Osteocyte (in vitro differentiated cells): ENCODE measurements around the gene PRTFDC1. TPM values are rescaled to one million over a fixed set of nuclear protein-coding genes. Genes with fewer than 3 reads are reported as not detected.

Source experiments
- DNase-seq: peaks from one replicate; pipeline ENCODE4 v3.0.0; 2021; ENCODE audit warnings: mixed read lengths; ENCODE audit not compliant: unreplicated experiment; ENCODE audit errors: extremely low spot score
- H3K27ac Mint-ChIP-seq: one replicate; pipeline ENCODE4 v1.8.0; 2021; ENCODE audit warnings: mild to moderate bottlenecking, mixed read lengths; ENCODE audit not compliant: unreplicated experiment
- H3K27me3 Mint-ChIP-seq: one replicate; pipeline ENCODE4 v1.8.0; 2021; ENCODE audit warnings: mixed read lengths; ENCODE audit not compliant: unreplicated experiment
- H3K36me3 Mint-ChIP-seq: one replicate; pipeline ENCODE4 v1.8.0; 2021; ENCODE audit warnings: mixed read lengths; ENCODE audit not compliant: unreplicated experiment
- H3K4me1 Mint-ChIP-seq: one replicate; pipeline ENCODE4 v1.8.0; 2021; ENCODE audit warnings: mixed read lengths; ENCODE audit not compliant: unreplicated experiment
- H3K4me3 Mint-ChIP-seq: one replicate; pipeline ENCODE4 v1.8.0; 2021; ENCODE audit warnings: mild to moderate bottlenecking, moderate library complexity, mixed read lengths; ENCODE audit not compliant: unreplicated experiment
- H3K9me3 Mint-ChIP-seq: one replicate; pipeline ENCODE4 v1.8.0; 2021; ENCODE audit warnings: mixed read lengths; ENCODE audit not compliant: unreplicated experiment
- total RNA-seq: library from RNA; stranded (reverse); gene quantifications from 2 replicates; pipeline ENCODE4 v1.2.1, GENCODE V29; 2021
- TF ChIP-seq, protein P1 (sequence below): fragments of 200-600 bp; sonication (generic); IDR thresholded peaks from 2 replicates; pipeline ENCODE4 v1.5.0; 2021; ENCODE audit warnings: antibody characterized with exemption, mild to moderate bottlenecking, moderate library complexity

The PRTFDC1 gene
- total RNA-seq, 1 donor from 2014 or later = 4.4 TPM

GRCh38 chr10:24862589-24862988 is 89.8 kb downstream of the PRTFDC1 start:
- Mint-ChIP-seq H3K27me3 (no peaks in the 10 kb centered on the region), H3K4me1 (peaks cover 39% of the 10 kb centered on the region)
- TF ChIP-seq, protein P1, sequence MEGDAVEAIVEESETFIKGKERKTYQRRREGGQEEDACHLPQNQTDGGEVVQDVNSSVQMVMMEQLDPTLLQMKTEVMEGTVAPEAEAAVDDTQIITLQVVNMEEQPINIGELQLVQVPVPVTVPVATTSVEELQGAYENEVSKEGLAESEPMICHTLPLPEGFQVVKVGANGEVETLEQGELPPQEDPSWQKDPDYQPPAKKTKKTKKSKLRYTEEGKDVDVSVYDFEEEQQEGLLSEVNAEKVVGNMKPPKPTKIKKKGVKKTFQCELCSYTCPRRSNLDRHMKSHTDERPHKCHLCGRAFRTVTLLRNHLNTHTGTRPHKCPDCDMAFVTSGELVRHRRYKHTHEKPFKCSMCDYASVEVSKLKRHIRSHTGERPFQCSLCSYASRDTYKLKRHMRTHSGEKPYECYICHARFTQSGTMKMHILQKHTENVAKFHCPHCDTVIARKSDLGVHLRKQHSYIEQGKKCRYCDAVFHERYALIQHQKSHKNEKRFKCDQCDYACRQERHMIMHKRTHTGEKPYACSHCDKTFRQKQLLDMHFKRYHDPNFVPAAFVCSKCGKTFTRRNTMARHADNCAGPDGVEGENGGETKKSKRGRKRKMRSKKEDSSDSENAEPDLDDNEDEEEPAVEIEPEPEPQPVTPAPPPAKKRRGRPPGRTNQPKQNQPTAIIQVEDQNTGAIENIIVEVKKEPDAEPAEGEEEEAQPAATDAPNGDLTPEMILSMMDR = no peak

DNA sequence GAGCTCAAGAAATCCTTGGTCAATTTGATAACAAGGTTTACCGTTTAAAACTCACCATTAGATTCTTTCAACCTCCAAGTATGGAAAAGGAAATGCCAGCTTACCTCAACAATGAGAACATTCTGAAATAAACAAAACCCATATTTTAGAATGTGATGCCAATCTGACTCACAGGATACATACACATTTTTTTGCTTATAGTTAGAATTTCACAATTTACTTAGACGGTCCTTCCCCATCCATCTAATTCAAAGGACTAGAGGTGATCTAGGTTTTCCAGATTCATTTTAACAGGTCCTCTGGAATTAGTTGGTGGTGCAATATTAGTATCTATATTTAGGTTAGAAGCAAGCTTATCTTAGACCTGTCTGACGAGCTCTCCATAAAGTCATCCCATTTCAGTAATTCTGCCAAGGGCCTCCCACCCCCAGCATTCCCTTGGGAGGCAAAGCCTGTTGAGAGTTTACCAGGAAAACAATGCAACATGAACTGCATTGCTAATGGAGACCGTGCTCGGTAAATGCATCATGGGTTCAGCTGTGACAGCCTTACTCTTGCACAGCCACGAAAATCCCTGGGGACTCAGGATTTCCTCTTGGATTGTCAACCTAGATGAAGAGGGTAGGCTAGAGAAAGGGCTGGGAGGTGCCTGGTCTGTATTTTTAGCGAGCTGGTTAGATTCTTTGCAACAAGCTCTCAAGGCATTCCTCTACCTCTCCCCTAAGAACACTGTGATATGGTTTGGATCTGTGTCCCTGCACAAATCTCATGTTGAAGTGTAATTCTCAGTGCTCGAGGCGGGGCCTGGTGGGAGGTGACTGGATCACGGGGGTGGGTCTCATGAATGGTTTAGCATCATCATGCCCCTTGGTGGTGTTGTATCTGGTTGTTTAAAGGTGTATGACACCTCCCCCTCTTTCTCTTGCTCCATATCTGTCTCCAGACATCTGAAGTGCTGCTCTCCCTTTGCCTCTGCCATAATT is 93.8 kb downstream of the PRTFDC1 start:
- no peak for DNase-seq
- TF ChIP-seq, protein P1 = no peak
- peak overlapping the region; percentile 67 for H3K27ac Mint-ChIP-seq
- H3K36me3 Mint-ChIP-seq = peaks cover 4% of the 10 kb centered on the region
- peaks cover 5% of the 10 kb centered on the region for H3K9me3 Mint-ChIP-seq
- no peaks in the 10 kb centered on the region for H3K27me3 Mint-ChIP-seq
- peak overlapping the region; percentile 38 for H3K4me3 Mint-ChIP-seq
- H3K4me1 Mint-ChIP-seq = peaks cover 25% of the 10 kb centered on the region

More at GRCh38 chr10:24862589-24862988, 89.8 kb downstream of the PRTFDC1 start:
- H3K9me3 Mint-ChIP-seq = peaks cover 6% of the 10 kb centered on the region
- H3K36me3 Mint-ChIP-seq = peaks cover 4% of the 10 kb centered on the region
- H3K4me3 Mint-ChIP-seq = no peak overlapping the region
- DNase-seq = no peak
- no peak overlapping the region for H3K27ac Mint-ChIP-seq

GRCh38 chr10:24857031-24857725 is 95.2 kb downstream of the PRTFDC1 start:
- H3K9me3 Mint-ChIP-seq = no peaks in the 10 kb centered on the region
- no peak overlapping the region for H3K4me3 Mint-ChIP-seq
- H3K36me3 Mint-ChIP-seq = no peaks in the 10 kb centered on the region
- TF ChIP-seq, protein P1 = no peak
- no peak for DNase-seq
- H3K4me1 Mint-ChIP-seq = peaks cover 25% of the 10 kb centered on the region
- no peak overlapping the region for H3K27ac Mint-ChIP-seq
- no peaks in the 10 kb centered on the region for H3K27me3 Mint-ChIP-seq

DNA sequence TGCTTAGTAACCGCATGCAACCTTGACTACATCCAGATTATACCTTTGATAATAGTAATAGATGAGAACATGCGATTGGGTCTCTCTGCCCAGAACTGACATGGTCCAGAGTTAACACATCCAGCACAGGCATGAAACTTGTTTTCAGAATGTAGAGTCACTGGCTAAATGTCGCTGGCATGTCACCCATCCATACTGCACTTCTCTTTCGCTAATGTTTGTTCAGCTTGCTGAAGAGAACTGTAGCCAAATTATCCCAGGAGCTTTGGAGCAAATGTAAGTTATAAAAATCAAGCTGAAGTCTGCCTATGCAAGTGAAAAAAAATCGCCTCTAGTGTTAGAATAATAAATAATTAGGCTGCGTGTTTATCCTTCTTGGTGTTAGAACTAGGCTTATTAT is 98.2 kb downstream of the PRTFDC1 start:
- H3K4me1 Mint-ChIP-seq = peaks cover 50% of the 10 kb centered on the region

More for the DNA sequence above, 98.2 kb downstream of the PRTFDC1 start:
- no peak for DNase-seq
- no peaks in the 10 kb centered on the region for H3K27me3 Mint-ChIP-seq
- TF ChIP-seq, protein P1 = no peak
- H3K4me3 Mint-ChIP-seq = no peak overlapping the region
- H3K36me3 Mint-ChIP-seq = no peaks in the 10 kb centered on the region
- H3K27ac Mint-ChIP-seq = no peak overlapping the region
- H3K9me3 Mint-ChIP-seq = no peaks in the 10 kb centered on the region
